DND-41 (cell line): ENCODE measurements around the gene OR7C2.

Experiments
- EZH2 ChIP-seq: IDR thresholded peaks from 3 replicates; pipeline ENCODE4 v1.6.1; 2012; ENCODE audit warnings: borderline replicate concordance, low read depth, mild to moderate bottlenecking, moderate library complexity, low read length, inconsistent platforms; ENCODE audit not compliant: severe bottlenecking
- TF ChIP-seq, protein P1 (sequence below): IDR thresholded peaks from 2 replicates; pipeline ENCODE4 v1.5.1; 2012; ENCODE audit warnings: borderline replicate concordance, low read length, moderate library complexity, mild to moderate bottlenecking; ENCODE audit not compliant: poor library complexity, severe bottlenecking; ENCODE audit errors: extremely low read depth

DNA sequence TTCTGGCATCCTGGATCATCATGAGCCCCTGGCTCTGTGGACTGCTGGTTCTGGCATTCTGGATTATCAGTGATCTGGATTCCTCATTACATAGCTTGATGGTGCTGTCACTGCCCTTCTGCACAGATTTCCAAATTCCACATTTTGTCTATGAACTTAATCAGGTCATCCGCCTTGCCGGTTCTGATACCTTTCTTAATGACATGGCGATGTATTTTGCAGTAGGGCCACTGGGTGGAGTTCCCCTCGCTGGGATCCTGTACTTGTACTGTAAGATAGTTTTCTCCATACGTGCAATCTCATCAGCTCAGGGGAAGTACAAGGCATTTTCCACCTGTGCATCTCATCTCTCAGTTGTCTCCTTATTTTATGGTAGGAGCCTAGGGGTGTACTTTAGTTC is 24.4 kb upstream of the OR7C2 start:
- TF ChIP-seq, protein P1, sequence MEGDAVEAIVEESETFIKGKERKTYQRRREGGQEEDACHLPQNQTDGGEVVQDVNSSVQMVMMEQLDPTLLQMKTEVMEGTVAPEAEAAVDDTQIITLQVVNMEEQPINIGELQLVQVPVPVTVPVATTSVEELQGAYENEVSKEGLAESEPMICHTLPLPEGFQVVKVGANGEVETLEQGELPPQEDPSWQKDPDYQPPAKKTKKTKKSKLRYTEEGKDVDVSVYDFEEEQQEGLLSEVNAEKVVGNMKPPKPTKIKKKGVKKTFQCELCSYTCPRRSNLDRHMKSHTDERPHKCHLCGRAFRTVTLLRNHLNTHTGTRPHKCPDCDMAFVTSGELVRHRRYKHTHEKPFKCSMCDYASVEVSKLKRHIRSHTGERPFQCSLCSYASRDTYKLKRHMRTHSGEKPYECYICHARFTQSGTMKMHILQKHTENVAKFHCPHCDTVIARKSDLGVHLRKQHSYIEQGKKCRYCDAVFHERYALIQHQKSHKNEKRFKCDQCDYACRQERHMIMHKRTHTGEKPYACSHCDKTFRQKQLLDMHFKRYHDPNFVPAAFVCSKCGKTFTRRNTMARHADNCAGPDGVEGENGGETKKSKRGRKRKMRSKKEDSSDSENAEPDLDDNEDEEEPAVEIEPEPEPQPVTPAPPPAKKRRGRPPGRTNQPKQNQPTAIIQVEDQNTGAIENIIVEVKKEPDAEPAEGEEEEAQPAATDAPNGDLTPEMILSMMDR, result no peak
- no peak for TF ChIP-seq EZH2
